HG02981 (cell line): ENCODE data around the gene KIFBP.
"Not testable (repeated sequence)": the region's sequence is repeated elsewhere in the genome, so short reads cannot be mapped to it uniquely, and the experiment has no call there.

Experiments used
- ATAC-seq: cut with Tn5 transposase; IDR thresholded peaks from one replicate; pipeline ENCODE4 v1.9.1; 2021; ENCODE audit warnings: mild to moderate bottlenecking, moderate library complexity; ENCODE audit not compliant: unreplicated experiment

The KIFBP gene, protein sequence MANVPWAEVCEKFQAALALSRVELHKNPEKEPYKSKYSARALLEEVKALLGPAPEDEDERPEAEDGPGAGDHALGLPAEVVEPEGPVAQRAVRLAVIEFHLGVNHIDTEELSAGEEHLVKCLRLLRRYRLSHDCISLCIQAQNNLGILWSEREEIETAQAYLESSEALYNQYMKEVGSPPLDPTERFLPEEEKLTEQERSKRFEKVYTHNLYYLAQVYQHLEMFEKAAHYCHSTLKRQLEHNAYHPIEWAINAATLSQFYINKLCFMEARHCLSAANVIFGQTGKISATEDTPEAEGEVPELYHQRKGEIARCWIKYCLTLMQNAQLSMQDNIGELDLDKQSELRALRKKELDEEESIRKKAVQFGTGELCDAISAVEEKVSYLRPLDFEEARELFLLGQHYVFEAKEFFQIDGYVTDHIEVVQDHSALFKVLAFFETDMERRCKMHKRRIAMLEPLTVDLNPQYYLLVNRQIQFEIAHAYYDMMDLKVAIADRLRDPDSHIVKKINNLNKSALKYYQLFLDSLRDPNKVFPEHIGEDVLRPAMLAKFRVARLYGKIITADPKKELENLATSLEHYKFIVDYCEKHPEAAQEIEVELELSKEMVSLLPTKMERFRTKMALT

DNA sequence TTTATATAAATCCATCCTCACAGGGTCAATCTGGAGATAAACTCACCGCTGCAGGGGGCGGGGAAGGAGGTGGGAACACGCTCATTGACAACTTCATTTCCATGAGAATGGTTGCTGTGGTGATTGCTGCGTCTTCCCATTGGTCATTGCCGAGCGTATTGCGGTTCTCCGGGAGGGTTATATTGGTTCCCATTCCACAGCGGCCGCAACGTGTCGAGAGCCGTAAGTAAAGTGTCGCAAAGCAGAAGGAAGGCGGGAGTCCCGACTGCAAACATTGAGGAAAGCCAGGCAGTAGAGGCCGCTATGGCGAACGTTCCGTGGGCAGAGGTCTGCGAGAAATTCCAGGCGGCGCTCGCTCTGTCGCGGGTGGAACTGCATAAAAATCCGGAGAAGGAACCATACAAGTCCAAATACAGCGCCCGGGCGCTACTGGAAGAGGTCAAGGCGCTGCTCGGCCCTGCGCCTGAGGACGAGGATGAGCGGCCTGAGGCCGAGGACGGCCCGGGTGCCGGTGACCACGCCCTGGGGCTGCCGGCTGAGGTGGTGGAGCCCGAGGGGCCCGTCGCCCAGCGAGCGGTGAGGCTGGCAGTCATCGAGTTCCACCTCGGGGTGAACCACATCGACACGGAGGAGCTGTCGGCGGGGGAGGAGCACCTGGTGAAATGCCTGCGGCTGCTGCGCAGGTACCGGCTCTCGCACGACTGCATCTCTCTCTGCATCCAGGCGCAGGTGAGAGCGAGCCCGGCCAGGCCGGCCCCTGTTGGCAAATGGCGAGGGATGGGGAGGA lies at the start of gene KIFBP:
Gene KIFBP (plus strand): TSS at position 274 of the 787 bp plus-strand sequence. CDS start 30 bp downstream, at position 304.
- peak; percentile 74 for ATAC-seq

DNA sequence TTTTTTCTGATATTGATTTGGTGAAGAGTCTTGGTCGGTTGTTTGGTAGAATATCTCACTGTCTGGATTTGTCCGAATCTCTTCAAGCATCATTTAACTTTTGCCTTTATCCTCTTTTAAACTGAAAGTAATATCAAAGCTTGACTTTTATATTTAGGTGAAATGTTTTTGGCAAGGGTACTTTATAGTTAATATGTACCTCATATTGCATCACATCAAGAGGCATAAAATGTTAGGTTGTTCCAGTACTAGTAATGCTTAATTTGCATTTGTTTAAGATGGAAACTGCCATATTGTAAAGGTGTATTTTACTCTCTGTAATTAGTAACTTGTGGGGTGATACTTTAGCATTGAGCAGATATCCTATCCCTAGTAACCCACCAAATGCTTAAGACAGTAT lies 49.7 kb upstream of the KIFBP start:
- ATAC-seq: no peak

DNA sequence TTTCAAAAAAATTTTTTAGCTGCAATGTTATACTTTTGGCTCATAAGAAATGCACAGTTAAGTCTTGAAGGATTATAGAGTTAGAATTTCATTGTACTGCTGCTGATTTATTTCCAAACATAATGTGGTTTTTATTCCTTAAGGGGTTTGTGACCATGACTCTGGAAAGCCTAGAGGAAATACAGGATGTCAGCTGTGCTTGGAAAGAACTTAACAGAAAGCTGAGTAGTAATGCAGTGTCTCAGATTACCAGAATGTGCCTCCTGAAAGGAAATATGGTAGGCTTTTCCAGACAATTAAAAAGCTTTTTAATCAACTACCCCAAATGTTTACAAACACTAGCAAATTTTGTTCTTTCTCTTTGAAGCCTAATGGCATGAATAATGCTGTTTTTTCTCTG lies 47.7 kb upstream of the KIFBP start:
- ATAC-seq: not testable (repeated sequence)

DNA sequence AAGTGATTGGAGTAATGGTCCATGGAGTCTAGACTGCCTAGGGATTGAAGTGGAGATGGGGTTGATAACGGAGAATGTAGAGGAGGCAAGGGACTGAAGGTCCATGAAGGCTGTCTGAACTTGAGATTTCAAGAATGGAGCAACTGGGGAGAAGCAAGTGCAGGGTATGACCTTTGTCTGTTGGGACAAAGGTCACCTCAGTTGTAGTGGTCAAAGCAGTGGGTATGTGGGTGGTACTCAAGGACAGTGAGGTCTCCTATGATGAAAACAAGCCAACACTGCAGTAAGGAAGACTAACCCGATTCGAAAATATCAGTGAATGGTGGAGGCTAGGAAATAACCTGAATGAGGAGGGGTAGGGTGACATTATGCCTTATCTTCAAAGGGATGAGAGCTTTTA lies 38.0 kb upstream of the KIFBP start:
- no peak for ATAC-seq

DNA sequence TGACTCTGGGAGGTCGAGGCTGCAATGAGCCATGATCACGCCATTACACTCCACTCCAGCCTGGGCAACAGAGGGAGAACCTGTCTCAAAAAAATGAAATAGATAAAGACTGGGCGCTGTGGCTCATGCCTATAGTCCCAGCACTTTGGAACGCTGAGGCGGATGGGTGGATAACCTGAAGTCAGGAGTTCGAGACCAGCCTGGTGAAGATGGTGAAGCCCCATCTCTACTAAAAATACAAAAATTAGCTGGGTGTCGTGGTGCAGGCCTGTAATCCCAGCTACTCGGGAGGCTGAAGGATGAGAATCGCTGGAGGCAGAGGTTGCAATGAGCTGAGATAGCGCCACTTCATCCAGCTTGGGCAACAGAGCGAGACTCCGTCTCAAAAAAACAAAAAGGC lies 33.7 kb upstream of the KIFBP start:
- ATAC-seq: no peak

DNA sequence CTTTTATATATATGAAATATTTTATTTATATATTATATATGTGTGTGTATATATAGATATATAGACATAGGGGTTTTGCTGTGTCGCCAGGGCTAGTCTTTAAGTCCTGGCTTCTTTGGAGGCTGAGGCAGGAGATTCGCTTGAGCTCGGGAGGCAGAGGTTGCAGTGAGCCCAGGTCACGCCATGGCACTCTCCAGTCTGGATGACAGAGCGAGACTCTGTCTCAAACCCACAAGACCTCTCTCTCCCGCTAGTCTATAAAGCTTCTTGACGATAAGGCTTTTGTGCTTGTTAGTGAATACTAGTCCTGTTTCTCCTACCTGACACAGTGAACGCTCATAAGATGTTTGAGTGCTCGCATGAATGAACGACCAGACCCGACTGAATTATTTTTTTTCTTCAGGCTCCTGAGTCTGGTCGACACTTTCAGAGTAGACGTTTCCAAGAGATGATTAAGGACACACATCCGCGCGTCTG lies 33.2 kb upstream of the KIFBP start:
- ATAC-seq: peak; percentile 22

DNA sequence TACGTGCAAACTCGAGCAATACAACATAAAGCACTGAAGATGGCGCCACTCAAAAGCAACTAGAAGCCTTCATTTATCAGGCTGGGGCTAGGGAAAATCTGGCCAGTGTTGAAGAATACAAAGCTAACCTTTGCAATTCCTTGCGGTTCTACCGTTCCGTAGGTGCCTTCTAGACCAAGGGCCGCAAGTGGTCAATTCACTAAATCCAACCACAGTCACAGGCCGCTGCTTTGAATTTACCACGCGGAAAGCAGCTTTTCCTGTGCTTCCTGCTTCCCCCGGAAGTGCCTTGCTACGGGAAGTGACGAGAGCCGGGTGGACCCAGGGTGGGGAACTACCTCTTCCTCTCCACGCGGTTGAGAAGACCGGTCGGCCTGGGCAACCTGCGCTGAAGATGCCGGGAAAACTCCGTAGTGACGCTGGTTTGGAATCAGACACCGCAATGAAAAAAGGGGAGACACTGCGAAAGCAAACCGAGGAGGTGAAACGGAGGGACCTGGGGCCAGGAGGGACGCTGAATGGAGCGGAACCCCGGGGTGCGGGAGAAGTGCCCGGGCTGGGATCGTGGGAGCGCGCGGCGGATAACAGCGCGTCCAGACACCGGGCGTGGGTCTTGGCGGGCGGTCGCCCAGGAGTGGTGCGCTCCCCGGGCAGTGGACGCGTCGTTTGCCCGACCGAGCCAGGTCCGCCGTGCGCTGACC lies 32.6 kb upstream of the KIFBP start, which contains the start of gene DDX21:
Gene DDX21 (plus strand): TSS at position 339 of the 701 bp plus-strand sequence. CDS start 56 bp downstream, at position 395.
- ATAC-seq: peak; percentile 79

DNA sequence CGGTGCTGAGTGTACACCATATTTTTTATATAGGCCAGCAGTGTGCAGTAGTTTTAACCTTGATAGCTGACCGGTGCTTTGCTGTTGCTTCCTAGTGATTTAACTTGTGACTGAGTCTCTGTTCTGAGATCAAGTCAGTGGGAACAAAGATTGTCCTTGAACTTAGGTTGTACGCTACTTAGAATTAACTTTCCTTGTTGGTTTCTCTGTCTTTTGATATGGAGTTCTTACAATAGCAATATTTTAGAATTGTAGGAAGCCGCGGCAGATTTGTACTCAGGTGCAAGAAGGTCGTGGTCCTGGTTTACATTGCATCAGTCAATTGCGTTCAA lies 31.4 kb upstream of the KIFBP start:
- ATAC-seq: no peak

DNA sequence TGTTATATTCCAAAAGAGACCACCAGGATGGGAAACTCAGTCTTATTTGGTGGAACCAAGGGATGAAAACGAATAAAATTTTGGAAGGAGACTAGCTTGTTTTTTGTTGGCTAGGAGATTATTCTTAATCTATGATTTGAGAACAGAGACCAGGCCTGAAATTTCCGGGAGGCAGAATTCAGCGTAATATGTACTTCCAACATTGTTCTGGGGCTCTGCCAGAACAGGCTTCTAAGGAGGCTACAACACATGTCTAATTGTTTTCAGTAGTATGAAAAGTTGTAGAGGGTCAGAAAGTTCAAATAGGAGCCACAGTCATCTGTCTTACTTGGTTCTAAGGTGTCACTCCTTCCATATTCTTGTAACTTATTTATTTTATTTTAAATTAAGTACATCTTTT lies 30.9 kb upstream of the KIFBP start:
- ATAC-seq: no peak

DNA sequence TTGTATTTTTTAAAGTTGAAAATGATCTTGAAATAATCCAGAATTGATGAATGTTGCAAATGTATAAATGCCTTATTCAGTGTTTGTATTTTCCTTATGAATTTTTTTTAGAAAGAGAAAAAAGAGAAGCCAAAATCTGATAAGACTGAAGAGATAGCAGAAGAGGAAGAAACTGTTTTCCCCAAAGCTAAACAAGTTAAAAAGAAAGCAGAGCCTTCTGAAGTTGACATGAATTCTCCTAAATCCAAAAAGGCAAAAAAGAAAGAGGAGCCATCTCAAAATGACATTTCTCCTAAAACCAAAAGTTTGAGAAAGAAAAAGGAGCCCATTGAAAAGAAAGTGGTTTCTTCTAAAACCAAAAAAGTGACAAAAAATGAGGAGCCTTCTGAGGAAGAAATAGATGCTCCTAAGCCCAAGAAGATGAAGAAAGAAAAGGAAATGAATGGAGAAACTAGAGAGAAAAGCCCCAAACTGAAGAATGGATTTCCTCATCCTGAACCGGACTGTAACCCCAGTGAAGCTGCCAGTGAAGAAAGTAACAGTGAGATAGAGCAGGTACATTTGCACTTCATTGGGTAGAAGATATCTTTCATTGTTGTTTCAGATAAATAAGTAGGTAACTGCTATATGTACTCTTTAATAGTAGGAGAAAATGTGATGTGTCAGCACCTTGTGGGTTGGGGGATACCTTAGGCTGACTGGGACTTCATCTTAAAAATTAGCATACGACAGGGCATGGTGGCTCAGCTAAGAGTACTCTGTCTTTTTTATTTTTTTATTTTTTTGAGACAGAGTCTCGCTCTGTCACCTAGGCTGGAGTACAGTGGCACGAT lies 28.7 kb upstream of the KIFBP start:
- ATAC-seq: no peak

DNA sequence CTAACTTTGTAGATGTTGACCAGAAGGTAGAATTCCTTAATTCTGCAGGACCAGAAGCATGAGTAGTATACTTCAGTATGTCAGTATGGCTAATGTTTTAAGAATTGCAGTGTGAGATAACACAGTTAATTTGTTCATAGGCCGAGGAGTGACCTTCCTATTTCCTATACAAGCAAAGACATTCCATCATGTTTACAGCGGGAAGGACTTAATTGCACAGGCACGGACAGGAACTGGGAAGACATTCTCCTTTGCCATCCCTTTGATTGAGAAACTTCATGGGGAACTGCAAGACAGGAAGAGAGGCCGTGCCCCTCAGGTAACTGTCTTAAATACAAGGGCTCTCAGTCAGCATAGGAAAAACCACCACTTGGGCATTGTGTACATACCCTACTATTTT lies 25.5 kb upstream of the KIFBP start:
- ATAC-seq: no peak

DNA sequence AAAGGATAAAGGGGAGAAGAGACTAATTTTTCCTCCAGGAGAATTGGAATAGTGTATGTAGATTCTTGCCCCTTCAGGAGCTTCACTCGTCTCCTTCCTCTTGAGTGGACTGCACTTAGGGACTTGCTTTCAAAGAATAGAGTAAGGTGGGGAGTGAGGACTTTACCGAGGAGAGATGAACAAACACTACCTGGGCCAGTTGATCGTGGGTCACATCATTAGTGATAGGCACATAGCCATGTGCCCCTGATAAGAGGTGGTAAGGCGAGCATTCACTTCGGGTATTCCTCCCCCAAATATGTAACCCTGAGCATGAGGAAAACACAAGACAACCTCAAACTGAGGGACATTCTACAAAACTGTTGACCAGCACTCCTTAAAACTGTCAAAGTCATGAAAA lies 14.6 kb upstream of the KIFBP start:
- ATAC-seq: no peak

DNA sequence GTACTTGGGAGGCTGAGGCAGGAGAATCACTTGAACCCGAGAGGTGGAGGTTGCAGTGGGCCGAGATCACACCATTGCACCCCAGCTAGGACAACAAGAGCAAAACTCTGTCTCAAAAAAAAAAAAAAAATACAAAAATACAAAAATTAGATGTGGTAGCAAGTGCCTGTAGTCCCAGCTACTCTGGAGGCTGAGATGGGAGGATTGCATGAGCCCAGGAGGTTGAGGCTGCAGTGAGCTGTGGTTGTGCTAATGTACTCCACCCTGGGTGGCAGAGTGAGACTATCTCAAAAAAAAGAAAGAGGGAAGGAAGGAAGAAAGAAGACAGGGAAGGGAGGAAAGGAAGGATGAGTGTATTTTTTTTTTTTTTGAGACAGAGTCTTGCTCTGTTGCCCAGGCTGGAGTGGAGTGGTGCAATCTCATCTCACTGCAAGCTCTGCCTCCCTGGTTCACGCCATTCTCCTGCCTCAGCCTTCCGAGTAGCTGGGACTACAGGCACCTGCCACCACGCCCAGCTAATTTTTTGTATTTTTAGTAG lies 12.6 kb upstream of the KIFBP start:
- not testable (repeated sequence) for ATAC-seq

DNA sequence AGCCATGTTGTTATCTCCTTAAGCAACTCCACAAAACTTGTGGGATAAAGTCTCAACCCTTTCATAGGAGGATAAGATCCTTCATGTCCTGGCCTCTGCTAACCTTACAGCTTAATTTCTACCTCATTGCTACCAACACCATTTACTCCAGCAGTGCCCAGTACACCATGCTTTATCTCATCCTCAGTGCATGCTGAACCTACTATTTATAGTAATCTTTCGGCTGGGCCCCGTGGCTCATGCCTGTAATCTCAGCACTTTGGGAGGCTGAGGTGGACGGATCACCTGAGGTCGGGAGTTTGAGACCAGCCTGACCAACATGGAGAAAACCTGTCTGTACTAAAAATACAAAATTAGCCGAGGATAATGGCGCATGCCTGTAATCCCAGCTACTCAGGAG lies 8.9 kb upstream of the KIFBP start:
- ATAC-seq: not testable (repeated sequence)

DNA sequence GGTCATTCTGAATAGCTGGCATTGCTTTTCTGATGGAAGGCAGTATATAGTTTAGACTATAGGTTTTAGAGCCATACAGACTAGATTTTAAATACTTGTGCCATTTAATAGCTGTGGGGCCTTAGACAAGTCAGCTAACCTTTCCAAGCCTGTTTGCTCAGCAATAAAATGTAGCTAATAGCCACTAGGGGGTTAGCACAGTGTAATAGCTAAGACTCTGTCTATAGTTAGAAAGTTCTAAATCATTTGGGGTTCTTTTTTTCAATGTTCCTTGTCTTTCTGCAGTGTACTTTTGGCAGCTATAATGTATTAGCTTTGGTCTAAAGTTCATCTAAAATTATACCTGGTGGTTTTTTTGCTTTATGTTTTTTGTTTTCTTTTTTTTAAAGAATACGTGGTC lies 7.5 kb upstream of the KIFBP start:
- no peak for ATAC-seq

DNA sequence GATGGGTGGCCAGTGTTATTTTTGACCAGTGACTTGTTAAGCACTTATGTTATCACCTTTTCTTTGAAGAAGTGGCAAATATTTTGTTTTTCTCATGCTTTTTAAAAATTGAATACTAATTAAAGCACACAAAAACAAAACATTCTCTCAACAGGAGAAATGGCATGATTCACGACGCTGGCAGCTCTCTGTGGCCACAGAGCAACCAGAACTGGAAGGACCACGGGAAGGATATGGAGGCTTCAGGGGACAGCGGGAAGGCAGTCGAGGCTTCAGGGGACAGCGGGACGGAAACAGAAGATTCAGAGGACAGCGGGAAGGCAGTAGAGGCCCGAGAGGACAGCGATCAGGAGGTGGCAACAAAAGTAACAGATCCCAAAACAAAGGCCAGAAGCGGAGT lies 6.2 kb upstream of the KIFBP start:
- ATAC-seq: no peak

DNA sequence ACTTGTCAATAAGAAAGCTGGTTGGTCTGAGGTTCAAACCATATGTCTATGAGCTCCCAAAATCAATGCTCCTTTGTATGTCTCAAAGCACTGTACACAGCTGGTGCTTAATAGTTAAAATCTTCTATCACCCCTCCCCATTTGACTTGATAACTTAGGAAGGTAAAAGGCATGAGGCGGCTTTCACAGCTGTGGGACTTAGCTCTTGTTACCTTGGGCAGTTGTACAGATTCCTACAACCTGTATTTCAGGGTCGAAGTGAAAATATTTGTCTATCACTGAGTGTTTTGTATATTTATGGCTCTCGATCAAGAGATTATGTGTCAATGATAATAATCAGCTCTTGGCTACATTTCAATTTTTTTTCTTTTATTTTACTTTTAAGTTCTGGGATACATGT lies 992 bp upstream of the KIFBP start:
- ATAC-seq: no peak

DNA sequence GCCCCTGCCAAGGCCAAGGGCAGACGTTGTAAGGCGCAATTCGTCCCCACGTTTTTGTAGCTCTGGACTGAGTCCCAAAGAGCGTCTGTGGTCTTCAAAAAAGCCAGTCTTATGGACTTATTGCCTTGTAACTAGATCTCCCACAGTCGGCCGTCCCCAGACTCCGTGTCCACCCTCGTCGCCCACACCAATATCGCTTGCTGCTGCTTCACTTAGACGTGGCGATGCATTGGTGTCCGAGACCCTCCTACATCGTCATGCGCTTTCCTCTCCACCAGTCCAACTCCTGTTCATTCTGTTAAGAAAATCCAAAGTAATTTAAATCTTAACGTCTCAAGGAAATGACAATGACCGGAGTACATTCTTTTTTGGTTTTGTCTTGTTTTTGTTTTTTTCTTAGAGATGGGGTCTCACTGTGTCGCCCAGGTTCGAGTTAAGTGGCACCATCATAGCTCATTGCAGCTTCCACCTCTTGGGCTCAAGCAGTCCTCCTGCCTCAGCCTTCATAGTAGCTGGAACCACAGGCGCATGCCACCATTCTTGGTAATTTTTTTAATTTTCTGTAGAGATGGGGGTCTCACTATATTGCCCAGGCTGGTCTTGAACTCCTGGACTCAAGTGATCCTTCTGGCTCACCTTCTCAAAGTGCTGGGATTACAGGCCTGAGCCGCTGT lies 851 bp downstream of the KIFBP start:
- no peak for ATAC-seq
